K562 (cell line): ENCODE data around the gene EML5. TPM values are rescaled to one million over a fixed set of nuclear protein-coding genes. Genes with fewer than 3 reads are reported as not detected.

Experiments used
- ATAC-seq: fragments of 200-7000 bp; cut with Tn5 transposase; 3 replicates; pipeline ENCODE4 v1.9.1; 2020; ENCODE audit warnings: moderate library complexity
- BruUV-seq: library from RNA; stranded (reverse); fragments of 400-500 nt; replicated peaks from 2 replicates; lab custom pipeline; 2021; lab: Mats Ljungman, UMichigan
- CTCF ChIA-PET: fragments of 300-600 bp; formaldehyde crosslinking; extraction: SDS; loops from one replicate; lab custom pipeline; 2021; ENCODE audit warnings: low intra/inter-chr PET ratio; lab: Yijun Ruan, JAX
- POLR2A ChIA-PET: fragments of 300-600, 350-650 bp; sonication (Branson Sonifier 250); formaldehyde crosslinking; extraction: SDS; loops from one replicate; lab custom pipeline; 2021; ENCODE audit warnings: antibody characterized with exemption, inconsistent platforms; lab: Yijun Ruan, JAX
- DNase-seq, 4 experiments: peaks; one replicate each; pipeline versions ENCODE4 v3.0.0 to v3.0.0-alpha.2; 2011 to 2018; ENCODE audit warnings: low spot score in 3 of 4, mixed read lengths in 3 of 4; ENCODE audit errors: extremely low read depth in 1 of 4
- FAIRE-seq: peaks from 2 replicates; lab custom pipeline; 2011; peaks lifted over from hg19 to GRCh38; lab: Jason Lieb, UNC
- H2AFZ ChIP-seq: 2 replicates; pipeline ENCODE4 v1.6.0; 2011; ENCODE audit warnings: low read depth, low read length, control low read depth, inconsistent platforms
- H3K27ac ChIP-seq: fragments of 200-600 bp; 3 replicates; pipeline ENCODE4 v1.8.0; 2011; ENCODE audit warnings: low read depth, mild to moderate bottlenecking, control low read depth, inconsistent platforms, low read length, moderate library complexity, mixed read lengths; ENCODE audit errors: extremely low read depth
- H3K27me3 ChIP-seq, 2 experiments: fragments of 300-600 bp in 1 of 2; 2 replicates in 1 of 2; 3 replicates in 1 of 2; pipeline versions ENCODE4 v1.6.0 to v1.8.0; 2011; ENCODE audit warnings: inconsistent platforms in 2 of 2, low read length in 2 of 2, mild to moderate bottlenecking in 1 of 2, mixed read lengths in 1 of 2, moderate library complexity in 1 of 2; ENCODE audit not compliant: control insufficient read depth in 2 of 2, insufficient read depth in 2 of 2
- H3K36me3 ChIP-seq: fragments of 300-600 bp; 3 replicates; pipeline ENCODE4 v1.8.0; 2011; ENCODE audit warnings: mild to moderate bottlenecking, low read length, inconsistent platforms; ENCODE audit not compliant: control insufficient read depth, insufficient read depth
- H3K4me1 ChIP-seq, 2 experiments: fragments of 200-600 bp in 1 of 2; replicated peaks in 1 of 2; 2 replicates in 1 of 2; 3 replicates in 1 of 2; pipeline versions ENCODE4 v1.5.1 to v1.8.0; 2011; ENCODE audit warnings: inconsistent platforms in 2 of 2, low read length in 2 of 2, mild to moderate bottlenecking in 1 of 2, mixed read lengths in 1 of 2, moderate library complexity in 1 of 2; ENCODE audit not compliant: control insufficient read depth in 2 of 2, insufficient read depth in 2 of 2
- H3K4me2 ChIP-seq: 2 replicates; pipeline ENCODE4 v1.6.1; 2011; ENCODE audit warnings: low read length, control low read depth, inconsistent platforms, mixed read lengths; ENCODE audit not compliant: insufficient read depth
- H3K4me3 ChIP-seq: fragments of 200-600 bp; sonication (generic), shearing (Covaris generic); 2 replicates; pipeline ENCODE4 v1.5.1; 2016; ENCODE audit warnings: control low read depth, inconsistent platforms
- H3K79me2 ChIP-seq: fragments of 200-600 bp; 3 replicates; pipeline ENCODE4 v1.8.0; 2011; ENCODE audit warnings: low read length, inconsistent platforms; ENCODE audit not compliant: control insufficient read depth, insufficient read depth
- H3K9ac ChIP-seq, 2 experiments: 2 replicates each; pipeline versions ENCODE4 v1.6.0 to v1.6.1; 2011; ENCODE audit warnings: low read depth in 2 of 2, low read length in 2 of 2, control low read depth in 1 of 2, inconsistent platforms in 1 of 2, mild to moderate bottlenecking in 1 of 2, mixed read lengths in 1 of 2; ENCODE audit not compliant: insufficient read depth in 1 of 2
- H3K9me1 ChIP-seq: one replicate; pipeline ENCODE4 v1.6.0; 2011; ENCODE audit warnings: inconsistent platforms, mild to moderate bottlenecking, low read length, moderate library complexity; ENCODE audit not compliant: control insufficient read depth, insufficient read depth
- H3K9me3 ChIP-seq: replicated peaks from 2 replicates; pipeline ENCODE4 v1.5.1; 2011; ENCODE audit warnings: low read depth, low read length, inconsistent platforms; ENCODE audit not compliant: control insufficient read depth, insufficient read depth
- H4K20me1 ChIP-seq: replicated peaks from 2 replicates; pipeline ENCODE4 v1.6.1; 2011; ENCODE audit warnings: low read length, inconsistent platforms, mixed read lengths; ENCODE audit not compliant: control insufficient read depth, insufficient read depth
- CEBPB ChIP-seq: fragments of 450-650 bp; IDR thresholded peaks from 2 replicates; pipeline ENCODE4 v1.6.1; 2016; ENCODE audit warnings: missing genetic modification characterization, missing compliant biosample characterization
- CEBPG ChIP-seq, 3 experiments: fragments of 200-800 bp in 1 of 3; sonication (Bioruptor generic) in 1 of 3; sonication (generic) in 1 of 3; formaldehyde crosslinking in 1 of 3; IDR thresholded peaks in 2 of 3; conservative IDR thresholded peaks in 1 of 3; 2 replicates each; pipeline versions ENCODE4 v1.6.1 to v1.8.0; 2016 to 2022; ENCODE audit warnings: missing compliant biosample characterization in 2 of 3, missing genetic modification characterization in 2 of 3, mild to moderate bottlenecking in 1 of 3, missing genetic modification reagents in 1 of 3
- E2F3 ChIP-seq: fragments of 250-450 bp; sonication (Bioruptor Pico); IDR thresholded peaks from 2 replicates; pipeline ENCODE4 v1.4.0; 2020; ENCODE audit warnings: mild to moderate bottlenecking
- ILF3 ChIP-seq: fragments of 450-650 bp; IDR thresholded peaks from 2 replicates; pipeline ENCODE4 v1.6.1; 2018; ENCODE audit warnings: antibody characterized with exemption, mild to moderate bottlenecking, moderate library complexity, borderline replicate concordance
- YY1 ChIP-seq, 3 experiments: IDR thresholded peaks; 2 replicates each; pipeline ENCODE4 v1.6.1; 2011; ENCODE audit warnings: low read length in 2 of 3, mild to moderate bottlenecking in 2 of 3, moderate library complexity in 2 of 3, borderline replicate concordance in 1 of 3, control low read depth in 1 of 3, low read depth in 1 of 3; ENCODE audit not compliant: insufficient read depth in 3 of 3, insufficient replicate concordance in 2 of 3, control insufficient read depth in 1 of 3, insufficient read length in 1 of 3; ENCODE audit errors: extremely low read depth in 1 of 3
- ZFP30 ChIP-seq: fragments of 250-450 bp; sonication (Bioruptor Pico); IDR thresholded peaks from 2 replicates; pipeline ENCODE4 v1.8.0; 2022; ENCODE audit warnings: moderate library complexity, mild to moderate bottlenecking, inconsistent platforms, borderline replicate concordance
- WGBS: fragments of 100-300 bp; shearing (Covaris generic); methylation state at CpG from one replicate; pipeline ENCODE4 v1.1.6; 2016; ENCODE audit warnings: low coverage, mixed read lengths; ENCODE audit not compliant: insufficient coverage; ENCODE audit errors: missing lambda C conversion rate; 5-methylcytosine and 5-hydroxymethylcytosine counted together
- in situ Hi-C: fragments of 300-500 bp; cut with MboI; formaldehyde crosslinking; loops from 4 replicates; pipeline ENCODE4 v1.15.0; 2018; ENCODE audit warnings: inconsistent platforms, mixed read lengths
- intact Hi-C: fragments of 100-400 bp; cut with micrococcal nuclease; formaldehyde crosslinking; loops from 2 replicates; pipeline ENCODE4 v1.14.2; 2022
- polyA plus RNA-seq, 8 experiments: library from polyadenylated mRNA; depleted of rRNA in 4 of 8; stranded (reverse) in 5 of 8; unstranded in 3 of 8; fragments of >200 nt; fragmentation: Nextera tagmentation in 2 of 8; fragmentation: Illumina TruSeq in 1 of 8; extraction: Ambion mirVana in 2 of 8; extraction: Trizol in 1 of 8; gene quantifications; 2 replicates each; pipeline versions ENCODE4 v1.2.1 to v1.2.3, GENCODE V29; 2011 to 2014; ENCODE audit warnings: inconsistent platforms in 1 of 8, missing spikeins in 1 of 8
- total RNA-seq, 7 experiments: library from RNA; depleted of rRNA in 6 of 7; stranded (reverse); fragments of >200 nt in 6 of 7; fragmentation: Illumina TruSeq in 2 of 7; extraction: Trizol in 2 of 7; gene quantifications; 2 replicates each; pipeline versions ENCODE4 v1.2.1 to v1.2.3, GENCODE V29; 2011 to 2021; ENCODE audit warnings: low replicate concordance in 1 of 7

Gene EML5
- total and polyA plus RNA-seq, 9 of the 15 experiments (the other 6 are each of a cell fraction or from before 2014, with no cell fraction given) = 0.06 to 0.34 (median 0.22) TPM

DNA sequence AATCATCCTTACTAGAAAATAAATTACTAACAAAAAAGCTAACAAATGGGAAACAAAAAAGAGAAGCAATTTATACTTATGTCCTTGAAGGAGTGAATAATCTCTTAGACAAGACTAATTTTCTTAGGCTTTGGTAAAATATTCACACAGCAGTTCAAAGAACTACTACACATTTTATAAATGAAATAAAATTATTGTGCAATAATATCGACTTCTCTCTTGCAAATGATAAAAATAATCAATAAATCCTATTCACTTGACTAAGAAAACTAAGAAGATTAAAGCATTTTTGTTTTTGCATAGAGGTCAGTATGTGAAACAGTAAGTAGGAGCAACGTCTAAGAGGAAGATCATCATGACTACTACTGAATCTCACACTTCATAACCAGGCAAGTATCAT is 82.0 kb downstream of the EML5 start:
- DNase-seq (no peak), ATAC-seq (no peak), FAIRE-seq (no peak)
- intact Hi-C loops (no loop called here), in situ Hi-C loops (no loop called here)
- H3K27ac ChIP-seq = no peak overlapping the region
- H3K9ac ChIP-seq = no peak overlapping the region
- no peaks in the 10 kb centered on the region for H3K27me3 ChIP-seq
- TF ChIP-seq ZFP30 (CRISPR knock-in tag) (no peak), CEBPB (tag) (peak; percentile 59), YY1 (IDR thresholded peaks at IDR 0.05; ENCODE audit: borderline replicate concordance in 1 of 3, control insufficient read depth in 1 of 3, extremely low read depth in 1 of 3, insufficient read depth in 3 of 3, insufficient read length in 1 of 3, insufficient replicate concordance in 2 of 3, low read depth in 1 of 3, low read length in 2 of 3) (no peak), ILF3 (no peak), CEBPG (CRISPR knock-in tag; IDR thresholded peaks at IDR 0.05) (no peak), CEBPG (tag; conservative IDR thresholded peaks at IDR 0.05 in 1 of 2, IDR thresholded peaks at IDR 0.05 in 1 of 2) (peak in 1 of 2 experiments; percentile 80; a peak in 3 of 4 replicates), E2F3 (CRISPR knock-in tag) (no peak)
- H3K4me2 ChIP-seq = no peak overlapping the region
- H3K4me3 ChIP-seq = no peak overlapping the region
- H3K9me3 ChIP-seq = no peaks in the 10 kb centered on the region
- no peaks in the 10 kb centered on the region for H4K20me1 ChIP-seq
- 0% methylated on average over 2 of the region's 2 CpGs for WGBS
- no peak overlapping the region for H2AFZ ChIP-seq
- CTCF ChIA-PET = no interaction called here
- H3K36me3 ChIP-seq = no peaks in the 10 kb centered on the region
- no peaks in the 10 kb centered on the region for H3K79me2 ChIP-seq
- no TSS peak for BruUV-seq
- no peaks in the 10 kb centered on the region for H3K9me1 ChIP-seq
- no peaks in the 10 kb centered on the region for H3K4me1 ChIP-seq
- POLR2A ChIA-PET = no interaction called here
